Activated T-helper 1 cell treated with Interleukin-2 at 50 U/mL for 16 hours (primary cell): ENCODE data around the gene SMIM11.
"Not testable (repeated sequence)": the region's sequence is repeated elsewhere in the genome, so short reads cannot be mapped to it uniquely, and the experiment has no call there.

Experiments used
- DNase-seq: peaks from one replicate; pipeline ENCODE4 v3.0.0-alpha.2; 2020; ENCODE audit warnings: low read depth

The SMIM11 gene, protein sequence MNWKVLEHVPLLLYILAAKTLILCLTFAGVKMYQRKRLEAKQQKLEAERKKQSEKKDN

DNA sequence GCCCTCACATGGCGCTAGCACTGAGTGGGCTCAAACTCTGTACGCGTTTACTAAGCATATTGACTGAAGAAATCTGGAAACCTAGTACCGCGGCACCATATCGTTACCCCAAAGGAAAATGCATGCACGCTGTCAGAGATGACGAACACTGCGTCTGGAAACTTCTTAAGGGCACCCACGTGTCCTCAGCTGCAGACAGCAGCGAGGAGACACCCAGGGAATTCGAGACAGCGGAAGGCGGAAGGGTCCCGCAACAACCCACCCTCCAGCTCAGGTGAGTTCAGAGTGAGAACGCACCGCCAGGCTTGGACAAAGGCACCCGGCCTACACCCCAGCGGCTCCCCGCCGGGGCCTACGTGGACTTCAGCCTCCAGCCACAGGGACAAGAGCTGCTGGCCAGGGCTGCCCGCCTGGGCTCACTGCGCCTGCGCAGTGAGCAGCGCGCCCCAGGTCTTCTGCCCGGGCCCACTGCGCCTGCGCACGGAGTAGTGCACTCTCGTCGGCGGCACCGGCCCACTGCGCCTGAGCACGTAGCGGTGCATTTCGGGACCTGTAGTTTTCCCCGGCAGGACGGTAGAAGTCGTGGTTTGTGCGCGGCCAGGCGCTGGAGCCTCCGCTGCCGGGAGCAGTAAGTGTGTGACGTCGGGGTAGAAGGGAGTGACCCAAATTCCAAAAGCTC lies at the start of gene SMIM11:
SMIM11 (plus strand) TSS at position 568 of the 679 bp plus-strand sequence. CDS start 3,998 bp downstream, outside the sequence.
- not testable (repeated sequence) for DNase-seq

DNA sequence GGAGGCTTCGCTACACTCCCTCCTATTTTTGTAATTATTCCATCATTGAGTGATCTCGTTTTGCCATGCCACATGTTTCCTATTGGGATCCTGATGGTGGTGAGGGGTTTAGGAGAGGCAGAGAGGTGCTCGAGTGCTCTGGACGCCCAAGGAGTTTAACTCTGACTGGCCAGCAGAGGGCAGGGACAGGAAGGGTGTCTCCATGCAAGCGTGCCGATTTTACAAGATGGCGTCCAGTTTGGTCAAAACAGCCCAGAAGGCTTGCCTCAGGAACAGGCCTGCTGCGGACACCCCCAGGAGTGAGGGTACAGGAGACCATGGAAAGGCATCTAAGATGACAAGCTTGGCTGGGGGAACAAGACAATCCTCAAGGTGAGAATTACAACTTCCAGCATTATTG lies 45.3 kb upstream of the SMIM11 start:
- no peak for DNase-seq

DNA sequence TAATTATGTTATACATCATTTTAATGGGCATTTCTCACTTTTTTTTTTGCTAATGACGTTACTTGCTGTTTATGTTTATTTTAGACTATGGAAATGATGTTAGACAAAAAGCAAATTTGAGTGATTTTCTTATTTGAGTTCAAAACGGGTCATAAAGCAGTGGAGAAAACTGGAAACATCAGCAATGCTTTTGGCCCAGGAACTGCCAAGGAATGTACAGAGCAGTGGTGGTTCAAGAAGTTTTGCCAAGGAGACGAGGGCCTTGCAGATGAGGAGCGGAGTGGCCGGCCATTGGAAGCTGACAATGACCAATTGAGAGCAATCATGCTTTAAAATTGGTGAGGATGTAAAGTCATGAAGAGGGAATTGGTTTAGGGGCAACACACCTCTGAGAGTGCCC lies 43.6 kb upstream of the SMIM11 start:
- DNase-seq = no peak

DNA sequence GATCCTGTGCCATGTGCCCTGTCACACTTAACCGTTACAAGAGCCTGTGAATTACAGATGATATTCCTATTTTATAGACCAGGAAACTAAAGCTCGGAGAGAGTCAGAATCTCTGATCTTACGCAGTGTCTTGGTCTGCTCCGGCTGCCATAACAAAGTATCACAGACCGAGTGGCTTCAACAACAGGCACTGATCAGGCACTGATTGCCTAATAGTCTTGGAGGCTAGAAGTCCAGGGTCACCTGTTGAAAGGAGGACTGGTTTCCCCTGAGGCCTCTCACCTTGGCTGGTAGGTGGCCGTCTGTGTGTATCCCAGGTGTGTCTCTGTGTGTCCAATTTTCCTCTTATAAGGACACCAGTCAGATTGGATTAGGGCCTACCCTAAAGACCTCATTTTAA lies 43.0 kb upstream of the SMIM11 start:
- no peak for DNase-seq

DNA sequence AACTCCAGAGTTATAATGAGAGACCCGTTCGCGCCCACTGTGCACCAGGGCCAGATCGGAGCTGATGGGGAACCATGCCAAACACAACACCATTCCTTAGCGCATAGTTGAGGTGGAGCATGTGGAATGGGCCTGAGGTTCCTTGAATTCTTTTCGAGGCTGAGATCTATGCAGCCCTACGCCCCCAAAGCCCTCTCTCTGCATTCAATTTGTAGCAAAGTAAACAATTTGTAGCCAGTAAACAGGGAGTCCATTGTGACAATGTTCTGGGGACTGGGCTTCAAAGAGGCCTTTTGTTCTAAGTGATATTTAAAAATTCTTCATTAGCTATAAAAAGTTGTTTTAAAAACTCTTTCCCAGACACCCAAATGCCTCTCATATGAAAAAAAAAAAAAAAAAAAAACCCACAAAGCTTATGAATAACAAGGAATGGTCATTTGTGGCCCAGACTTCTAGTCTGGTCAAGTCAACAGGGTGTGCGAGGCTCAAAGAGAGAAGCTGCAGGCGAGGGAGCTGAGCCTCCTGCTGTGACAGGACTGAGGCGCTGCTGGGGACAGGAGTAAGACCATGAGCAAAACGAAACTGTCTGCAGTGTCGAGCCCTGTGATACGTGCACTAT lies 42.1 kb upstream of the SMIM11 start:
- no peak for DNase-seq

DNA sequence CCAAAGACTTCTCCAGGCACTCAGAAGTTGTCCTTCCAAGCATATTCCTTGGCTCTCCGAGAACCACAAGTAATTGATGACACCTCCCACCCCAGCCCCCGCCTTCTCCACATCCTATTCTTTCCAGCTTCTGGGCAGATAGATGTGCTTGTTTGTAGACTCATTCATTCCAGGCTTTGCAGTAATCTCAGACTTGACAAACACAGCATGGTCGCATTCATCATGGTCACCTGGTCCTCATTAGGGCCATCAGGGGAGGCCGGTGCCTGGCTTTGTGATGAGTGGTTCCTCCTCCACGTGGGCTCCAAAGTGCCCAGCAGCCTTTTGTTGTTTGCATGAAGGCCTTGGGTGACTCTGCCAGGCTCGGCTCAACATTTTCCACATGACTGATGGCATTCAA lies 40.0 kb upstream of the SMIM11 start:
- DNase-seq = no peak

DNA sequence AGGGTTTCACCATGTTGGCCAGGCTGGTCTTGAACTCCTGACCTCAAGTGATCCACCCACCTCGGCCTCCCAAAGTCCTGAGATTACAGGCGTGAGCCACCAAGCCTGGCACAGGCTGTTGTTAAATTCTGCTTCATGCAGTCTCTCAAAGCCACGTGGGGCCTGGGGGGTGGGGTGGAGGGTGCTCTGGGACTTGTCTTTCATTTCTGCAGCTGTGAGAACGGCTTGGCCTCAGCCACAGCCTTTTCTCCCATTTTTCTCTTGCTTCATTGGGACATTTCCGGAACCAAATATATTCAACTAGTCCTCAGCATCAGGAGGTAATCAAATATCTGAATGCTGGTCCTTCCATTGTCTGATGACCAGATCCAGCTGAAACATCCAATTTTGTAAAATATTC lies 39.1 kb upstream of the SMIM11 start:
- DNase-seq = no peak

DNA sequence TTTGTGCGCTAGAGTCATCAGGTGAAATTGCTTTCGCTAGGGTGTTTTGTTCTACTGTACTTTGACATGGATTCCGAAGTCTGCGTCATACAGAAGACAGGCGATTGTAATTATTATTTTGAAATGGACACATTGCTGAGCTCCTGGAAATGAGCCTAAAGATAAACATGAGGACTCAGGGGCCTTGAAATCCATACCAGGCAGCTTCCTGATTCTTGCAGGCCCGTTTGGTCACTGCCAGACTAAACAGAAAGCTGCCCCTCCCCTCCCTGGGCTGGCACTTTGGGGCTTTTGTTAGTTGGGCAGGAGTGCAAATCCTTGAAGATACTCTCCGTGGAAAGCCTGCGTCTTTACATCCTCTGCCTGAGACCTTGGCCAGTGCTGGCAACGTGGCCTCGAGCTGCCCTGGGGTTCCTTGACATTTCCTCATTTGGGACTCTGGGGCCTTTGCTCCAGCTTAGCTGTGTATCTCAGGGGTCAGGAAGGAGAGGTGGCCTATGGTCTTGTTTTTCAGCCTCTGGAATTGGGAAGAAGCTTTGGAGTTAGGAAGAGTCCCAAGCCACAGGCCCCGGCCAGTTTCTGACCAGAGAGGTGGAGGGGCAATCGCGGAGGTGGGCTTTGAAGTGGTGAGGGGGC lies 38.4 kb upstream of the SMIM11 start:
- DNase-seq = no peak

DNA sequence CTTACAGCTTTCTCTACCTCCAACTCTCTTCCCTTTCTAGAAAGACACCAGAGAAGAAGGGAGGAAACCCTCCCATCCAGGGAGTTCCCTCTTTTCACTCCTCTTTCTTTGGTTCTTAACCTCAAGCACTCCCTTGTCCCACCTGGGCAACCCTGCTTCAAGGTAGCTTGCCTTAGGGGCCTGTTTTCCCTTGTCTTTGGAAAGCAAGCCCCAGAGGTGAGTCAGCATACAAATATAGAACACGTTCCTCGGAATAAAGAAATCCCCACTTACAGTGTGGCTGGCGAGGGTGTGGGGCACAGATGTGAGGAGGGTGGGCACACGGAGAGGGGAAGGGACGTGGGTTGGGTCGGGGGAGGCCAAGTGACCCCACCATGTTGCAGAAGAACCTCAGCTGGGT lies 37.6 kb upstream of the SMIM11 start:
- no peak for DNase-seq

DNA sequence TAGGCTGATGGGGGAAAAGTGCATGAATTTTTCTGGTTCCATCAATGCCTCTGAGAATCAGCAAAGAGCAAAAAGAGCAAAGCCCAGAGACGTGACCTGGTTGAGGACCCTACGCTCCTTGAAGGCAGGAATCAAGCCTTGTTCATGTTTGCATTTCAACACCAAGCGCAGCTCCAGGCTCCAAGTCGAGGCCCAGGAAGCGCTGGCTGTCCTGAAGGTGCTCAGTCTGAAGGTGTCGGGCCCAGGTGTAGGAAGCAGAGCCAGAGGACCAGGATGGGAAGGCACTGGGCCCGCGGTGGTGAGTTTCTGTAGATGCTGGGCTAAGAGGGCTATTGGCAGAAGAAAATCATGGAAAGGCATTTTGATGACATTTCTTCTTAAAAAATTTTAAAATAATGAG lies 37.1 kb upstream of the SMIM11 start:
- no peak for DNase-seq

DNA sequence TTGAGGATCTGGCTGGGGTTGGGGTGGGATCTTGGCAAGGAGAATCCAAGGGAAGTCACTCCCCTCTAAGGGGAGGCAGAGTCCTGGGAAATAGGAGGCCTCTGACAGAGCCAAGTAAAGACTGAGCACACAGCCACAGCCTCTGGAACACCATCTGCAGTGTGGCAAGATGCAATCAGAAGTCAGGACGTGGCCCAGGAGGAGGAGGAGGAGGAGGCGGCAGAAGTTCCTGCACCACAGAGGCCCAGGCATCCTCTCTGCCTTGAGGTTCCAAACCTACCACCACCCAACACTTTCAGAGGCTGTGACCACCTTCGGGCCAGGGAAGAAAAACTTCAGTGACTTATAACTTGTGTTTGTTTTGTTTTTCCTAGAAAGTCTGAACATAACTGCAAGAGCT lies 35.2 kb upstream of the SMIM11 start:
- DNase-seq = no peak

DNA sequence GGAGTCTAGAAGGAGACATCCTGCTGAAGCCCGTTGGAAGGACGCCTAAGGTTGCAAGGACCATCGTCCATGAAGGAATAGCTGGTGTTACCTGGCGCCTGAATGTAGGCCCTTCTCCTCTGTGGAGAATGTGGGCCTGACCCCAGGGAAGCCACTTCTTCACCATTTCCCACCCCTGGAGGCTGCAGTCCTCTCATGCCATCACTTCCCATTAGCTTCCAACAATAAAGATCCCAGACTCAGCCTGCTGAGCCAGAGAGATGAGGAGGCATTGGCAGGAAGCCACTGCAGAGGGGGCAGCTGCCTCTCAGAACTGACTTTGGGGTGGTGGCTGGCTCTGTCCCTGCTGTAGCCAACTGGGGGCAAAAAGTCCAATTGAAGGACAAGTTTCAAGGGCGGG lies 32.8 kb upstream of the SMIM11 start:
- DNase-seq = no peak

DNA sequence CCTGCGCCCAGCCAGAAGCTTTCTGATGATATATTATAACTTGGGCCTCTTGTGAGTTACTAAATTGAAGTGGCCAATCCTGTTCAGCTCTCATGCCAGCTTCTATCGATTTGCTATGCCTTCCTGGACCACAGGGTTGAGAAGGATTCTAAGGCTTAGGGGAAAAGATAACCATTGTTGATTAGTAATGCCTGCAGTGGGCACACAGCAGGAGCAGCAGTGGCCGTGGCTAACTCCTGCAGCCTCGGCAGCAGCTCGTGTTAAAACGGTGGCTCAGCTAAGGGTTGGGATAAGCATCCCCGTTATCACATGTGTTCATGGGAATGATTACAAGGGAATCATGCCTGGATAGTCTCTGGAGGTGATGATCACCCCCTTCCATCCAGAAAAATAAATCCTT lies 32.0 kb upstream of the SMIM11 start:
- DNase-seq = no peak

DNA sequence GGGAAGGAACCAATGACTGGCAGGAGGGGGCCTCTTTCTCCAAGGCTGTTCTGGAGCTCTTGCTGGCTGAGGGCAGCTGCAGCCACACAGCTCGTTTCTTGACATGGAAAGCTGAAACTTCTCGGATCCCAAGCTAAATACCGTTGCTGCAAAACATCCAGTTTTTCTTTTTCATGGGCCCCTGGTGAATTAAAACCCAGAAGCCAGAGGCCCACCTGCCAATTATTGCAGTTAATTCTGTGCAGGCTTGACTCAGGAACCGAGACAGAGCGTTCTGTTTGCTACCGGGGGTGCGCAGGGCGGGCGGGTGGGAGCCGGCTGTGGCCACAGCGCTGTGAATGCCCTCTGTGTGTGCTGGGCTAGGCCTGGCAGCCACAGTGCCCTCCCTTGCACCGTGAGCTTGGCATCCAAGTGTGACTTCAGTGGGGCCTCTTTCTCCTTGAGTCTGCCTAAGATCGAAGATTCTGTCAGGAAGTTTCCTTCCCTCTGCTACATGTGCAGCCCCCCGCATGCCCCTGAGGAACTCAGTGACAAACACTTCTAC lies 31.4 kb upstream of the SMIM11 start:
- DNase-seq = no peak

DNA sequence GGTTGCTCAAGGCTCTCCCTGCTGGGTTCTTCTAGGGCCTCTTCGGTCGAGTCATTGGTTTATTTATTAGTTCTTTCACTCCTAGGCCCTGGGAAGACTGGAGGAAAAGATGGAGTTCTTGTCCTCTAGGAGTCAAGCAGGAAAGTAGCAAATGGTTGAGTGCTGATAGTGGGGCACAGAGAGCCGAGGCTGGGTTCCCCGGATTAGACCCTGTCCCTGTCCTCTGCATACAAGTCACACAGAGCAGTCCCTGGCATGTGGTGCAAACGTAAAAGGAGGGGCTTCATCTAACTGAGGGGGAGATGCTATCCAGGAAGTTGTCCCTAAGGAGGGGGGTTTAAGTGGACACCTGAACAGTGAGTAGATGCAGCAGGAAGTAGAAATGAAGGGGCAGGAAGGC lies 30.7 kb upstream of the SMIM11 start:
- DNase-seq = no peak

DNA sequence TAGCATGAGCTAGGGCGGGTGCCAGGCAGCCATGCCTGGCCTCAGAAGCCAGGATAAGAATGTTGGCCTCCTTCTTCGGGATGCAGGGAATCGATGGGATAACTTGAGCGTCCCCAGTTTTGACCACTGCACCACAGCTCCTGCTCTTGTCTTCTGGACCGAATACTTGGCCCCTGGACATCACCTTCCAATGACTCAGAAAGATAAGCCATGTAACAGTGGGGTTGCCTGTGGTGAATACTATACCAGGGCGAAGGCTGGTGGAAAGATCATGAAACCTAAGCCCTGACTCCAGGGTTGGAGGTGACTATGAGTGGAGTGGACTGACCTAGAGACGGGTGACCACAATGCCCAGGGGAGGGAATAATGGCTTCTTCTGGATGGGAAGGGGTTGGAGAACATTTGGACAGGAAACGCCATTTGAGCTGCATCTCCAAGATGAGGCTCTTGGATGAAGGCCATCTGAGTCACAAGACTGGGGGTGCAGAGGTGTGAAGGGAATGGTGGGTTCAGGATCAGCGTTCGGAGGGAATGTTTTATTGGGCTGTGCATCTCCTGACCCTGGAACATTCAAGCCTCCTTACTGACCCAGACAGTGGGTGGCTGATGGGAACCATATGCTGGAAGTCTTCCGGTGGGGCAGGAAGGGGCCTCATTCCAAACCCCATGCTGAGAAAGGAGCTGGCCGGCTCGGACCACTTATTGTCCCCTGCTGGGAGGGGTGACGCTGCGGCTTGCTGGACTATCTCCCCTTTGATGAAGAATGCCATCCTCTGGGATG lies 30.0 kb upstream of the SMIM11 start:
- no peak for DNase-seq

DNA sequence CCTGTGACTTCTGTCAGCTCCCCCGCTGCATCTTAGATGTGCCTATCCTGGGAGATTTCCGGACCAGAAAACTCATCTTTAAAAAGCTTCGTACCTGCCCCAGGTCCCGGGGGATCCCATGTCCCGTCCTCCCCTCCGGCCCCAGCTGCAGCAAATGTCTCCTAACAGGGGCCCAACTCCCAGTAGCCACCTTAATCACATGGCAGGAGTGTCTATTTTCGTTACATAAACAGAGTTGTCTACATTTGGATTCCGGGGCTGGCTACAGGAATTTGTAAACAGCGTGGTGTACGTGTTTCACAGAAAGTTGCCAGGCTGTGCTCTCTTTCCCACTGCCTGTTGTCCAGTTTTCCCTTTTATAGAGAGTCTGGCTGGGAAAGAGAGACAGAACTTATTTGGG lies 29.4 kb upstream of the SMIM11 start:
- no peak for DNase-seq

DNA sequence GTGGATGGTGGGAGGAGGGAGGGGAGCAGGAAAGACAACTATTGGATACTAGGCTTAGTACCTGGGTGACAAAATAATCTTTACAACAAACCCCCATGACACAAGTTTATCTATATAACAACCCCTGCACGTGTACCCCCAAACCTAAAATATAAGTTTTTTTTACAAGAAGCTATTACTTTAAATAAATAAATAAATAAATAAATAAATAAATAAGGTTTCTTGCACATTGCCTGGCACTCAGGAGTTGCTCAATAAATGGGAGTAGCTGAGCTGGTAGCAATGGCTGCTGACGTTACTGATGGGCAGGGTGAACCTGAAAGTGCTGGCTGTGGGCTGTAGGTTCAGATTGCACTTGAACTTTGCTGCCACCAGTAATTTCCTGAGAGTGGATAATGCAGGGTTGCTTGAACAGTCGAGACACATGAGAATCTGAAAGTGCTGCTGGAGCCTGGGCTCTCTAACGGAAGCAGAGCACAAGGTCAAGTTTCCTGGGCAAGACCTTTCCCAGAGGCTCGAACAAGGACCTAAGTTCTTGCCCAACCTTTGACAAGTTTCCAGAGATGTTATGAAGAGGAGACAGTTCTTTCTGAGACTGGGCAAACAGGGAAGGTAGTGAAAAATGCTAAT lies 26.3 kb upstream of the SMIM11 start:
- no peak for DNase-seq

DNA sequence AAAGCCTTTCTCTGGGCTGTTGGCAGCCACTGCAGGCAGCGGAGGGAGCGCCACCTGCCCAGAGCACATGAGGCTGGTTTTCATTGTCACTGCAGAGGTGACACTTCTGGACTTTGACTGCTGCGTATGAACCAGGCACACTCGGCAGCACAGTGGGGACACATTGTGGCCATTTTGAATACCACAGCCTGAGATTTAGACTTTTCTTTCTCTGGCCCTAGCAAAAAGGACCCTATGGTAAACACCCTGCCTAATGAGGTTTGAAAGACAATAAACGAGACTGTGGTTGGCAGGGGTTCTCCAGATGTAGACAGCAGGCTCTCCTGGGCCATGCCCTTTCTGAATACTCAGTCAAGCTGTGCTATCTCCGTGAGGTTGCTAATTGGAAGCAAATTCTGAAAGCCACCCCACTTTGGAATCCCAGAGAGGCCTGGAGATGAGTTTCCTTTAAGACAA lies 23.5 kb upstream of the SMIM11 start:
- DNase-seq = no peak

DNA sequence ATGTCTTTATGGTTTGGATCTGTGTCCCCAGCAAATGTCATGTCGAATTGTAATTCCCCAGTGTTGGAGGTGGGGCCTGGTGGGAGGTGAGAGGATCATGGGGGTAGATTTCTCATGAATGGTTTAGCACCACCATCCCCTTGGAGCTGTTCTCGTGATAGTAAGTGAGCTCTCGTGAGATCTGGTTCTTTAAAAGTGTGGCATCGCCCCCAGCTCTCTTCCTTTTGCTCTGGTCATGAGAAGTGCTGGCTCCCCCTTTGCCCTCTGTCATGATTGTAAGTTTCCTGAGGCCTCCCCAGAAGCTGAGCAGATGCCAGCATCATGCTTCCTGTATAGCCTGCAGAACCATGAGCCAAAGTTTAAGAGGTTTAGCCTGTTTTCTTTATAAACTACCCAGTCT lies 22.8 kb upstream of the SMIM11 start:
- no peak for DNase-seq

DNA sequence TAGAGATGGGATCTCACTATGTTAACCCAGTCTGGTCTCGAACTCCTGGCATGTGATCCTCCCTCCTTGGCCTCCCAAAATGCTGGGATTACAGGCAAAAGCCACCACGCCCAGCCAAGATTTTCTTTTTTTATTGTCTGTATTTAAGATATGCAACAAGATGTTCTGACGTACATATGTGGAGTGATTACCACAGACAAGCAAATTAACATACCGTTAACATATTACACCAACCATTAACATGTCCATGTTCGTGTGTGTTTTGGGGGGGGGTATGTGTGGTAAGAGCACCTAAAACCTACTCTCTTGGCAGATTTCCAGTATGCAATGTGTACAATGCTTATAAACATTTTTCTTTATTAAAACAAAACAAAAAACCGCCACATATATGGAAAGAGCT lies 22.1 kb upstream of the SMIM11 start:
- DNase-seq = no peak

DNA sequence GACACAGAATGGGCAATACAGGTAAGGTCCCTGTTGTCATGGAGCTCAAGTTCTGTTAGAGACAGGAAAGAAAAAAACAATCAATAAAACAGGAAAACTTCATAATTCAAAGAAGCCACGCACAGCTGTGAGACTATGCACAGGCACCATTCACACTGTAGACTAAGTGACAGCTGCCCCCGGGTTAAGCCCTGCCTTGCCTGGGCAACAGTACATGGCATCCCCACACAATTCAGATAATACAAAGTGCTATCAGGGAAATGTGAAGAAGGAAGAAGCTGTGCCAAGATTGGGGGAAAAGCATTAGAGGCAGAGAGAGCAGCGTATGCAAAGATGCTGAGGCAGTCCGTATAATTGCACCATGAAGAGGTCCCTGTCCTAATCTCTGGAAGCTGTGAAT lies 20.5 kb upstream of the SMIM11 start:
- no peak for DNase-seq
